Fibroblast of skin of right biceps (primary cell): Measurements from ENCODE around the gene SELENON.
"Not testable (repeated sequence)": the region's sequence is repeated elsewhere in the genome, so short reads cannot be mapped to it uniquely, and the experiment has no call there.

Experiments
- DNase-seq: peaks from one replicate; pipeline ENCODE4 v3.0.0-alpha.2; 2013

The SELENON gene

DNA sequence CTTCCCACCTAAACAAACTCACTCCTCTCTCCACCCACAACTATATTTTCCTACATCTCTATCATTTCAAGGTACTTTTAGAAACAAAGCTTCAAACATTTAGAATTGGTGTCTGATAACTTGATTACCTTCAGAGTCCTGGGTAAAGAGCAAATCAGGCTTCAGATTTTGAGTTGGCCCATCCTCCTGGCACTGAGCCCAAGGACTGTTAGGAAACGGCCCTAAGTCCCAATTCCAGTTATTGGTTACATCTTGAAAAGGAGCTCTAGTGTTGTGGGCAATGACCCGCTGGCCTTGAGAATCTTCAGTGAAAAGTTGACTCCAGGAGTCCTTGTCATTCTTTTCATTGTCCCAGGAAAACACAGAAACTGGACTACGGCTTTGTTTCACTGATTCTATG lies 34.9 kb downstream of the SELENON start:
- DNase-seq = no peak

DNA sequence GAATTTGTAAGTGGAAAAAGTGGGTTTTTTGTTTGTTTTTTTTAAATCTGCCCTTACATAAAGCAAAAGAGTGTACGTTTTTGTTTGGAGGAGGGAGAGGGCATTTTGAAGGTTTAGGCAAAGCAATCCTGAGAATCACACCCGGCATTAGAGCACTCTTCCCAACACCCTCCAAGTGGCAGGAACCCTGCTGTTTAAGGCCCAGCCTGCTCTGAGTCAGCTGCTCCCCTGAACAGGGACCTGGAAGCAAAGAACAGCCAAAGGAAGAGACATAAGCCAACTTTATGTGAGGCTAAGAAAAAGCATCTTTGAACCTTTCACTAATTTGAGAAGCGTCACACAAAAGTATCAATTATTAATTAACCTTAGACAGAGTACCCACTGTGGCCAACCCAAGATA lies 36.7 kb downstream of the SELENON start:
- no peak for DNase-seq

DNA sequence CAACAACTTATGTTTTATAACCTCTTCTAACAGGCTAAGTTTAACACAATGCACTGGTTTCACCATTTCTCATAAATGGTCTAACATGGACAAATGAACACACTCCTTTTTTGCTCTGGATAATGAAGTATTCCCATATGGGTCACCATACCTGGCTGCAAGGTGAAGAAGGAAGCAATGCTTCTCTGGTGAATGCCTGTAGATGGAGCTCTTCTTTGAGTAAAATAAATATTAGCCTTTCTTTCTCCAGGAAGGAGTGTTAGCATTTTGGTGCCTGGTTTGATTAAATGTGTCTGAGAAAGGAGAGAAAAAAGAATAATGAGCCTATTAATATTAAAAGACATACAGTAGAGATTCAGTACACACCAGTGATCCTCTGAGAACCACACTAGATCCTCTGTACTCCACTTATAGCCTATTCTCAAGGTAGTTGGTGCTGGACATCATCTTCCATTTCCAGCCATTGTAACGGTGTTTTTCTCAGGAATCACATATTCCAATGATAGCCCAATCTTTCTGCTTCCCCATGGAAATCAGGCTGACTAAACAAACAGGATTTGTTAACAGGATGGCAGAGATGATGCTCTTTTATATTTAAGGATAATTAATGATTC lies 37.4 kb downstream of the SELENON start:
- no peak for DNase-seq

DNA sequence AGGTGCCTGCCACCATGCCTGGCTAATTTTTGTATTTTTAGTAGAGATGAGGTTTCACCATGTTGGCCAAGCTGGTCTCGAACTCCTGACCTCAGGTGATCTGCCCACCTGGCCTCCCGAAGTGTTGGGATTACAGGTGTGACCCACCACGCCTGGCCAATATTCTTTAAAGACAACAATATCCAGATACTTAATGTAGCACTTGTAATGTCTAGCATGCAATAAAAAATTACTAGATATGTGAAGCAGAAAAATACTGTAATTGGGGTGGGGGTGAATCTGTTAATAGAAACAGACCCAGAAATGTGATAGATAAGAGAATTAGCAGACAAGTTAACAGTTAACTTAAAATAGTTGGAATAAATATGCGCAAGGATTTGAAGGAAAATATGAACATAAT lies 39.8 kb downstream of the SELENON start:
- not testable (repeated sequence) for DNase-seq

DNA sequence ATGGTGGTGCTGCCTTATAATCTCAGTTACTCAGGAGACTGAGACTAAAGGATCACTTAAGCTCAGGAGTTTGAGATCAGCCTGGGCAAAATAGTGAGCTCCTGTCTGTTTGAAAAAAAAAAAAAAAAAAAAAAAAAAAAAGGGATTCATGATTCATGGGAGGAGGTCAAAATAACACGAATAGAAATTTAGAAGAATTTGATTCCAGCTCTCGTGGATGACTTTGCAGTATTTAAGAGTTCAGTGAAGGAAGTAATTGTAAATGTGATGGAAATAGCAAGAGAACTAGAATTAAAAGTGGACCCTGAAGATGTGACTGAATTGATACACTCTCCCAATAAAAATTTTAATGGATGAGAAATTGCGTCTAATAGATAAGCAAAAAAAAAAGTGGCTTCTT lies 43.5 kb downstream of the SELENON start:
- DNase-seq = no peak

DNA sequence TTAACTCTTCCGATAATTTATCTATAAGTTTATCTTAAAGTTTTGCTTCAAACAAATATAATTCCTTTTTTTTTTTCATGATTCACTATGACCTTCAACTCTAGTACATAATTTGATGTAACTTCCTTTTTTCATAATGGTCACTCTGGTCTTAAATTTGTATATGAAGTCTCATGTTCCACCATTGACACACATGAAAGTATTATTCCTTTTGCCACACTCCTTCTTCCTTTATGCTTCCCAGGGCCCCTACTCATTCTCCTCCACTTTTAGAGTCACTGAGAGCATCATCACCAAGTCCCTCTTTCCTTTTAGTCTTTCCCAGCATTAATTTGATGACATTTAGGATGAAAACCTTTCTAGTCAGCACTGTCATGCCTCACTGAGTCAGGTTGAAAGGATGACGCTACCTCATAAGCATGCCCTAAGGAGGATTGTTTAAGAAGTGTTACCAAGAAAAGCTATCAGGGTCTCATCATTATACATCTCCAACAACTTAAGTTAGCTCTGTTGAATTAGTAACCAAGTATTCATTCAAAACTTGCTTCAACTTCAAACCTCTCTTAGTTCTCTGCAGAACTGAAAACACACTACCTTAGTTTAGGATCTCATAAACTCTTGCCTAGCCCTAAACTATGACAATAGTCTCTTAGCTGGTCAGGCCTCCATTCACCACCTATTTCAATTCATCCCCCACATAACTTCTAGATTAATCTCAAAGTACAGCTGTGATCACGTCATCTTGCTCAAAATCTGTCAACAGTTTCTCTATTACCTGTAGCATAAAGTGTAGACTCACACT lies 44.7 kb downstream of the SELENON start:
- DNase-seq = no peak

DNA sequence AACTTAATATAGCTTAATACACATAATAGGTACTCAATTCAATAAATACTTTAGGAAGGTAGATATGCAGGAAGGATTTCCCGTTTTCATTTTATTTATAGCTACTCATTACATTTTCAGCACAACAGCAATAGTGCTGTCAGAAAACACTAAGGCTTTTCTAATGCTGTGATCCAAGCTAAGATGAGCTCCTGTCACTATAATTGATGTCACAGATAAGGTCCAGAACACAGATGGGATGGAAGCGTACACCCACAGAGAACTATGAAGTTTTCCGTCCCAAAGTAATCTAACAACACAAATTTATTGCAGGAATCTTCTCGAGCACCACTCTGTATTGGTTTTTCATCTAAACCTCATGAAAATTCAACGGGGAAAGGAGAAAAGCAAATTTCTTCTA lies 45.7 kb downstream of the SELENON start:
- DNase-seq = no peak

DNA sequence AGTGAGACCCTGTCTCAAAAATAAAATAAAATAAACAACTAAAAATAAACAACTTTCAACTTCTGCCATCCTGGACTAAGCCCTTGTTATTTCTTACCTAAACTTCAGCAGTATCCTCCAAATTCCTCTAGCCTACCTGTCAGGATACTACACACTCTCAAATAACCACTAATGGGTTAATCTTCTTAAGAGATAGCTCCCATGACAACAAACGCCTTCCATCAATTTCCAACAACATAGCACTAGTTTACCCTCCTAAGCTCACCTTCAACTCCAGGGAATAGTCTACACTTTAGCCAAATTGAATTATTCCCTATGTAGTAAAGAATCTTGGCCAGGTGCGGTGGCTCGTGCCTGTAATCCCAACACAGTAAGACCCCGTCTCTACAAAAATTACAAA lies 47.9 kb downstream of the SELENON start:
- no peak for DNase-seq

DNA sequence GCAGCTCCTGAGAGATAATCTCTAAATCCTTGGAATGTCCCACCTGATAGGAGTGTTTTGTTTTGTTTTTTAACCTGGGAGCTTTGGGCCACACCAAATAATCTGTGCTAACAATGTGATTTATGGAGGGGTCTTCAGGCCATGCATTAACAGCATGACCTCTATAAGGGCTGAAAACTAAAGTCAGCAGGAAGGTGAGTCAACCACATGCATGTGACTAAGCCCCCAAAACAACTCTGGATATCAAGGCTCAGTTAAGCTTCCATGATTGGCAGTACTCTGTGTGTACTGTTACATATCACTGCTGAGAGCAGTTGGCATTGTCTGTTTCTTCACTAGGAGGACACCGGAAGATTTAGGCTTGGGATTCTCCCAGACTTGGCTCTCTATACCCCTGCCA lies 48.5 kb downstream of the SELENON start:
- peak; percentile 26 for DNase-seq

DNA sequence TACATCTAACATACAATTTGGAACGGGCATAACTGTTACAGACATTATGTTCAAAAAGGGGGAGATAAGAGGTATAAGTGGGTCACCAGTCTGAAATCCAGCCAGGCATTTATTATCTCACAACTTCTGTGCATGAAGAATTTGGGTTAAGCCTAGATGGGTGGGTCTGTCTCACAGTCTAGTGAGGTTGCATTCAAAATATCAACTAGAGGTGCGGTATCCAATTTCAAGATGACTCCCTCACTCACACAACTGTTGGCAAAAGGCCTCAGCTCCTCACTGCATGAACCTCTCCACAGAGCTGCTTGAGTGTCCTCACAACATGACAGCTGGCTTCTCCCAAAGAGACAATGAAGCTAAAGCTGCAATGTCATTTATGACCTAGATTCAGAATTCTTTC lies 54.6 kb downstream of the SELENON start:
- DNase-seq = no peak

DNA sequence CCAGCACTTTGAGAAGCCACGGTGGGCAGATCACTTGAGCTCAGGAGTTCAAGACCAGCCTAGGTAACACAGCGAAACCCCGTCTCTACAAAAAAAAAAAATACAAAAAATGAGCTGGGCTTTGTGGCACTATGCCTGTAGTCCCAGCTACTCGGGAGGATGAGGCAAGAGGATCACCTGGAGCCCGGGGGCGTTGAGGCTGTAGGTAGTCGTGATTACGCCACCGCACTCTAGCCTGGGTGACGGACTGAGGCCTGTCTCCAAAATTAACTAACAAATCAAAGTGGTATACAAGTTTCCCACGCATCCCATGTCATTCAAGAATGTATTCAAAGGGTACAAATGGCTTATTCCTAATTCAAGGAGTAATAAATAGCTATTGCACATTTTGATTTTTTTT lies 56.9 kb downstream of the SELENON start:
- no peak for DNase-seq

DNA sequence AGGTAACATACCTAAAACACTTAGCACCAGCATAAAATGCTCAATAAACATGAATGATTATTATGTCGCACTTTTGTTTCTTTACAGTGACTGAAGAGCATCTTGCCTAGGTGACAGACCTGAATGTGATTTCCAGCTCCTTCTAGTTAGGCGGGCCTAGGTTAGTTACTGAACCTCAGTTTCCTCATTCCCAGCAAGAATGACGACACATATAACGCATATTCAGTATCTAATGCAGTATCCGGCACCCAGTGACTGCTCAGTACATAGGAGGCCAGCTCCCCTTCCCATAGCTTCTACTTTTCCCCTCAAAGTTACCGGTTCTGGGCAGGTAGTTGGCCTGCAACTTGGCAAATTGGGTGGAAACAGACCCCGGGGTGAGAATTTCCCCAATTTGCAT lies 58.5 kb downstream of the SELENON start:
- DNase-seq = no peak

DNA sequence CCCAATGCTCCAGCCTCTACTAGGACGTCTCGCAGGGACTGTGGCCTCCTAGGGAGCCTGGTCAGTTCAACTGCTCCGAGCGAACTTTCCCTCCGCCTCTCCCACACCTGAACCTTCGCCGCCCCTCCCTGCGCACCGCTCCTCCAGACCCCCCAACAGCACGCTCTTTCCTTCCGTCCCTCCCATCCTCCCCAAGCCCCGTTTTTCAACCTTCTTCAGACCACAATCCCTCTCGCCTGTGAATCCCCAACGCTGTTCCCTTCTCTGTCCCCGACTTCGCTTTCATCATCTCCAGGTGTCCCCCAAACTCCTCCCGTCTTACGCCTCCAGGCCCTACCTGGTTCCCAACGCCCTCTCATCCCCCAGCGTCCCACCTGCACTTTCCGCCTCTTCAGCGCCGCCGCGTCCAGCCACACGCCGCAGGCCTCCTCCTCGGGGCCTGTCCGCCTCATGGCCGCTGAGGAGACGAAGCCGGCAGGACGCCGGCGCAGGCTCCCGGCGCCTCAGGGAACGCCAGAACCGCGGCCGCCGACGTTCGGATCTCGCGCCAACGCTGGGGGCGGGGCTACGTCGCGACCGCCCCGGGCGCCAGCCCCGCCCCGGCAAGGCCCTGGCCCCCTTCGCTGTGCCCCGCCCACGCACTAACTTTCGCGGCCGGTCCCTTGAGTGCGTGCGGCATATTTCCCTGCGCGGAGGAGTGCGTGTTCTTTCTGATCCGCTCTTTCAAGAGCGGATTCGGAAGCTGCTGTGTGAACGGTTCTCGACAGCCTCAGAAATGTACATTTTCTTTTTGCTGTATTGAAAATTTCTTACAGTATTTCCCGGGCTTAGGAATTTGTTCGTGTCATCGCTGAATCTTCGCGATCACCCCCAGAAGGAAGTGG lies 59.2 kb downstream of the SELENON start, which contains the start of gene AUNIP:
Gene AUNIP, minus strand, starts transcription at position 552 of the 884 bp plus-strand sequence. Its CDS starts 100 bp downstream, at position 452.
- DNase-seq = peak; percentile 90

DNA sequence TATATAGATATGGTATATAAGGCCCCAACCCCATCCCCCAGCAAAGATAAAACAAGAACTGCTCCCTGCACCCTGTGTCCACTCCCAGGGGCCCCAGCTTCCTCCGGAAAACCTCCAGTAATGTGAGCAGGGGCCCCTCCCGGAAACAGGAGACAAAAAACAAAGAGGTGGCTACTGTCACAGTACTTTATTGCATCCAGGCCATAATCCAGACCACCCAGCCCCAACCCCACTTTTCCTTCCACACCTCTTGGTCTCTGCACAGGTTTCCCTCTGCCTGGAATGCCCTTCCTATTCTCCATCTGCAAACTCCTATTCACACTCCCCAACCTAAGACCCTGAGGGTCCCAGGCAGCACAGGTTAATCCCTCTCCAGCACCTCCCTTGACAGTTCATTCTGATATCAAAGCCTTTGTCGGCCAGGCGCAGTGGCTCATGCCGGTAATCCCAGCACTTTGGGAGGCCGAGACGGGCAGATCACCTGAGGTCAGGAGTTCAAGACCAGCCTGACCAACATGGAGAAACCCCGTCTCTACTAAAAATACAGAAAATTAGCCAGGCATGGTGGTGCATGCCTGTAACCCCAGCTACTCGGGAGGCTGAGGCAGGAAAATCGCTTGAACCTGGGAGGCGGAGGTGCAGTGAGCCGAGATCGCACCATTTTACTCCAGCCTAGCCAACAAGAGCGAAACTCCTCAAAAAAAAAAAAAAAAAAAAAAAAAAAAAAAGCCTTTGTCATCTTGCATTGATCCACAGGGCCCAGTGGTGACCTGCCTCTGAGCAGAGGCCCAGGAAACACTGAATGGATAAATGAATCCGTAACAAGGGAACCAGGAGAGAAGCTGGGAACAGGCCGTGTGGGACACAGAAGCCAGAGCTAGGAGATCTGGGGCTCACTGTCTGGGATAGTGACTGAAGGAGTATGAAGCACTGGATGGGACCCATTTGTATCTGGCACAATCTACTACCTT lies 61.6 kb downstream of the SELENON start:
- no peak for DNase-seq

DNA sequence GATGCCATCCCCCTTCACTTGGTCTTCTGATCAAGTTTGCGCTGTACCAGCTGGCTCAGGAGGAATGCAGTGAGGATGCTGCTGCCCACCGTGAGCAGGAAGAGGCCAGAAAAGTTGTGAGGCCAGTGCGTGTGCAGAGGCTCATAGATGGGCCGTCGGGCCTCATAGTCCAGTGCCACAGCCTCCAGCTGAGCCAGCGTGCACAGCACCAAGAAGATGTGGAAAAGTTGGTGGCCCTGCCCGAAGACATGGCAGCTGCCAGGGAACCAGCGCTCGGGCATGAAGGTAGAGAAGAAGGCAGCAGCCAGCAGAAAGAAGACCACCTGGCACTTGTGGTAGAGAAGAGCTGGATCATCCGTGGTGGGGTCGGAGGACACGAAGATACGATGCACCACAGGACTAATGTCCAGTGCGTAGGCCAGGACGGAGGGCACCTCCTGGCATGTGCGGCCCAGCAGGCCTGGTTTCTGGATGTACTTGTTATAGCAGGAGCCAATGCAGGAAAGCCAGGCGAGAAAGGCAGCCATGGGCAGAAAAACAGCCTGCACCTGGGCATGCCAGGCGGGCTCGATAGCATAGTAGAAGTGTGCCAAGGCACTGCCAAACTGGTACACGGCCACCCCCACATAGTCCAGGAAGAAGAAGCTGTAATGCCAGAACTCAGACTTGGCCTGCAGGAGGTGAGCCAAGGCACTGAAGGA lies 62.9 kb downstream of the SELENON start:
- DNase-seq = no peak

DNA sequence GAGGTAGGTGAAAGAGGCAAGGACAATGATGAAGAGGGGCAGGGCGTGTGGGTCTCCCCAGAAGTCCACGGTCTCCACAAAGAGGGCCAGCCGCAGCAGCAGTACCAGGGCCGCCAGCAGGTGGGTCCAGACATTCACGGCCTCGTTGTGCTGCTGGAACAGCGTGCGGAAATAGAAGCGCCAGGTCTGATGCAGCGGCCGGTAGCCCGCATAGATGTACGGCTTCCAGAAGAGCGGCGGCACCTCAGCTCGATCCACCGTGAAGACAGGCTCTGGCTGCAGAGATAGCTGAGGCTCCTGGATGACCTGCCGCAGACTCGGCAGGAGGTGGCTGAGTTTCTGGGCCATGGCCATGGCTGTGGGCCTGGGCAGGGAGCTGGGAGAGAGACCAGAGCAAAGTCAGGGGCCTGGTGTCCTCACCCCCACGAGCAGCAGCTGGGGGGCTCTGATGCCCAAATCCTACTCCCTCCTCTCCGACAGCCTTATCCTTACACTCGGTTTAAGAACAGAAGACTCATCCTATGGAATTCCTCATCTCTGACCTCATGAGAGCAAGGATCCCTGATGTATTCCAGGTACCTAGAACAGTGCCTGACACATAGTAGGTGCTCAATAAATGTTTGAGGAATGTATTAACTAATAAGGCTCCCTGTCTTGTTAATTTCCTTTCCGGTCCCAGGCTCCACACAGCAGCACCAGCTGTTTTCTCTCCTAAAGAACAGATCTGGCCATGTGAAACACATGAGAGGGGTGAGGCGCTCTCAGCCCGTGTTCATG lies 63.7 kb downstream of the SELENON start:
- no peak for DNase-seq

DNA sequence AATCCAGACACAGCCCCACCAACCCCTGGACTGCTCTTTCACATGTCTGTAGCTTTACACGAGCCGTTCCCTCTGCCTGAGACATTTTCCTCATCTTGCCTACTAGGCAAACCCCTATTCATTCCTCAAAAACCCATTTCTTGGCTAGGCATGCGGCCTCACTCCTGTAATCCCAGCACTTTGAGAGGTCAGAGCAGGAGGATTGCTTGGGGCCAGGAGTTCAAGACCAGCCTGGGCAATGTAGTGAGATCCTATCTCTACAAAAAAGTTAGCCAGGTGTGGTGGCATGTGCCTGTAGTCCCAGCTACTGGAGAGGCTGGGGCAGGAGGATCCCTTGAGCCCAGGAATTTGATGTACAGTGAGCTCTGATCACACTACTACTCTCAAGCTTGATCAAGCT lies 64.4 kb downstream of the SELENON start:
- no peak for DNase-seq

DNA sequence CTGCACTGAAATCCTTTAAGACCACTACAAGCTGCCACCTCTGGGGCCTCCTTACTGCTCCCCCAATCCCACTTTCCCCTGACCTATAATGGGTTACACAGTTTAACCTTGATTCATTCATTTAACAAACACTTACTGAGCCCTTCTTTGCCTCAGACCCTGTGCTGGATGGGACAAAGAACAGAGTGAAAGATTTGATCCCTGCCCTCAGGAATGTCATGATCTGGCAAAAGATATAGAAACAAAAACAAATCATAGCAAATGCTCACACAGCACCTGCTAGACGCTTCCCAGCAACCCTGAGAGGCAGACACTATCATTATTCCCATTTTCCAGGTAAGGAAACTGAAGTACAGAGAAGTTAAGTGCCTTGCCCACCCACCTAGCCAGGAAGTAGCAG lies 66.3 kb downstream of the SELENON start:
- no peak for DNase-seq

DNA sequence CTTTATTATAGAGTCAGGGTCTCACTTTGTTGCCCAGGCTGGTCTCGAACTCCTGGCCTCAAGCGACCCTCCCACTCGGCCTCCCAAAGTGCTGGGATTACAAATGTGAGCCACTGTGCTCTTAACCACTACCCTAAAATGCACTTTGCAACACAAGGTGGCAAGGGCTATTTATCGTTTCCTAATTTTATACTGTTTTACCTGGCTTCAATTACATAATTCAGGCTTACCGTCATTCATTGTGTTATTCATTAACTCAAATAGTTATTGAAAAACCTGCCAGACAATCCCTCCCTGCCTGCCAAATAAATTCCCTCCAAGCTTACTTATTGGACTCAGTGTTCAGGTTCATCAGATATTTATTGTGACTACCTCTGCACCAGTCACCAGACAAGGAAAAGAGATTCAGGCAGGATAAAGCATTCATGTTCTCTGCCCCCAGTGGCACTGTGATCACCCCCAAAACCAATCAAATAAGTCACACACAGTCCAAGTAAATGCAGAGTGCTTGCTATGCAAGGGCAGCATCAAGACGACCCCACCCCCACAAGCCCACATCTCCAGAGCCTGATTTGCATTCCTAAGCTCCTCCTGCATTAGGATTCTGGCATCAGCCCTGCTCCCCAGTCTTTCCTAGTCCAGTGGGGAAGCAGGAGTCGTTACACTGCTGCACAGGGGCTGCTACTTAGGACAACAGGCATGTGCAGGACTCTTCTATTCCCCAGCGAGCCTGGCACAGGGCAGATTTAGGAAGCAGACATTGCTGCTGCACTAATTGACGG lies 67.4 kb downstream of the SELENON start:
- DNase-seq = no peak
